ENCODE measurements around the gene POMC. TPM values are rescaled to one million over a fixed set of nuclear protein-coding genes. Genes with fewer than 3 reads are reported as not detected.
A peak's percentile ranks its signal among the peaks of the same experiment; 100 is the strongest.
"Not testable (repeated sequence)": the region's sequence is repeated elsewhere in the genome, so short reads cannot be mapped to it uniquely, and the experiment has no call there.

The POMC gene
- total RNA-seq, 3 donors from 2014 or later = 0.29 to 1.8 (median 0.31) TPM

DNA sequence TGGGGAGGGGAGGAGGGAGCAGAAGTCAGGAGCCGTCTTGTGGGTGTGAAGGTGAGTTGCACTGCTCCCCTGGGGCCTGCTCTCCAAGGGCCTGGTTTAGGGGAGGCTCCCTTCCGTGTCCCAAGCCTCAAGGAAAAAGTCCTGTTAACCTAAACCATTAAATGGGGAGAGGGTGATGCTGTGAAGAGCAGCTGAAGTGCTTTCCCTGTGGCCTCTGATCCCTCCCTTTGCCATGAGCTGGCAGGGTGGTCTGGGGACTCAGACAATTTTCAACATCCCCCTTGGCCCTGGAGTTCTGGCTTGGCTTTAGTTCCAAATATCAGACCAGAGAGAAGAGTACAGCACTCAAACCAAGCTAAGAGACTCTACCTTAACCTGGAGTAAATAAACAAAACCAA lies 692 bp upstream of the POMC start:
- Histone ChIP-seq H3K4me1 (ENCODE audit: low read depth) (peaks cover 9% of the 10 kb centered on the region), H3K36me3 (ENCODE audit: low read depth) (no peaks in the 10 kb centered on the region), H3K4me3 (no peak overlapping the region), H3K9me3 (no peaks in the 10 kb centered on the region)
- intact Hi-C loops (cut with DNase I, micrococcal nuclease) = no loop called here
- TF ChIP-seq, protein P1, sequence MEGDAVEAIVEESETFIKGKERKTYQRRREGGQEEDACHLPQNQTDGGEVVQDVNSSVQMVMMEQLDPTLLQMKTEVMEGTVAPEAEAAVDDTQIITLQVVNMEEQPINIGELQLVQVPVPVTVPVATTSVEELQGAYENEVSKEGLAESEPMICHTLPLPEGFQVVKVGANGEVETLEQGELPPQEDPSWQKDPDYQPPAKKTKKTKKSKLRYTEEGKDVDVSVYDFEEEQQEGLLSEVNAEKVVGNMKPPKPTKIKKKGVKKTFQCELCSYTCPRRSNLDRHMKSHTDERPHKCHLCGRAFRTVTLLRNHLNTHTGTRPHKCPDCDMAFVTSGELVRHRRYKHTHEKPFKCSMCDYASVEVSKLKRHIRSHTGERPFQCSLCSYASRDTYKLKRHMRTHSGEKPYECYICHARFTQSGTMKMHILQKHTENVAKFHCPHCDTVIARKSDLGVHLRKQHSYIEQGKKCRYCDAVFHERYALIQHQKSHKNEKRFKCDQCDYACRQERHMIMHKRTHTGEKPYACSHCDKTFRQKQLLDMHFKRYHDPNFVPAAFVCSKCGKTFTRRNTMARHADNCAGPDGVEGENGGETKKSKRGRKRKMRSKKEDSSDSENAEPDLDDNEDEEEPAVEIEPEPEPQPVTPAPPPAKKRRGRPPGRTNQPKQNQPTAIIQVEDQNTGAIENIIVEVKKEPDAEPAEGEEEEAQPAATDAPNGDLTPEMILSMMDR (IDR thresholded peaks at IDR 0.05) = no peak
- DNase-seq (no peak), ATAC-seq (no peak)

DNA sequence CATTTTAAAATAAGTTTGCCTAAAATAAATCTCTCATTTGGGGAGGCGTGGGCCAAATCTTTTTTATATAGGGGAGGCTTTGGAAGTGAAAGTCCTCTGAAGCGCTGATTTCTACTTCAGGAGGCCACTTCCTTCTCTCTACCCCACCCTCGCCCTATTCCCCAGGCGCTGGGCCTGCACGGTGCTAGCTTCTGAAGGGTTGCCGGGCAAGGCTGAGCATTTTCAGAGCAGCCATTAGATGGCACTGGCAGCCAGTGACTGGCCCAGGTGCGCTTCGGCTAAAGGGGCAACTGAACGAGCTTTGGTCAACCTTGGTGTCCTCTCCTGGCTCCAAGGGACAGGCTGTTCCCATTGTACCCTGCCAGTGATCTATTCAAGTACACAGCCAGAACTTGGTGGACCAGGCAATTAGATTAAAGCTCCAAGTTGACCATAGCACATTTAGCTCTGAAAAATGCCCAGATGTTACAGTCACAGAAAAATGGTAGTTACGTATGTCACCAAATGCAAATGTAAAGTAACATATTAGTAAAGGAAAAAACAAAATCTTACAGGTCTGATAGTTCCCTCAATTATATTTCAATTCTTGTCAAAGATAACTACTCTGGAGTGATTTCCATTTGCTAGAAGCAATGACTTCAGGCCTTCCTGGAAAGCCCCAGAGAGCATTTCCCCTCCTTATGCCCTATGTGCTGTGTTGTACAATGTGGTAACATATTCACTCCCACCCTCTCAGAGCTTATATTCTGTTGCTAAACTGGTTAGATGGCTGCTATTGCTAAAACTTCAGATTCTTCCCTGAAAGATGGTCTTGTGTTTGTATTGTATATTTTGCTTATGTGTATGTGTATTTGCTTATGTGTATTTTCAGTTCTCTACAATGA lies 2.1 kb downstream of the POMC start:
- Histone ChIP-seq H3K4me3 (no peak overlapping the region), H3K9me3 (no peaks in the 10 kb centered on the region), H3K4me1 (ENCODE audit: low read depth) (peaks cover 9% of the 10 kb centered on the region), H3K36me3 (ENCODE audit: low read depth) (no peaks in the 10 kb centered on the region)
- DNase-seq = peak; percentile 67 to 75 (median 69)
- TF ChIP-seq, protein P1 (IDR thresholded peaks at IDR 0.05) = no peak
- intact Hi-C loops (cut with DNase I, micrococcal nuclease) = no loop called here
- peak; percentile 87 for ATAC-seq

DNA sequence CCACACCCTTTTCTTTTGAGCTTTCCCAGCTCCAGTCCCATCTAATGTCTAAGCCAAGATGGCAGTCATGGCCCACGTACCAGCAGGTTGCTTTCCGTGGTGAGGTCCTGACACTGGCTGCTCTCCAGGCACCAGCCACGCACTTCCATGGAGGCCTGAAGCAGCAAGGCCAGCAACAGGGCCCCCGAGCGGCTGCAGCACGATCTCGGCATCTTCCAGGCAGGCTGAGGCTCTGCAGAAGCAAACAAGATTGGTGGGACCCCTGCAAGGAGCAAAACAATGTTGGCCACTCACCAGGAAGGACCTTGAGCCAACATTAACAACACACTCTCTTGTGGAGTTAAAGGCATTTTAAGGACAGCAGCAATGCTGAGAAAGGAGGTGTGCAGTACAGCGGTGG lies 3.8 kb downstream of the POMC start:
- TF ChIP-seq, protein P1 (IDR thresholded peaks at IDR 0.05) = no peak
- intact Hi-C loops (cut with DNase I, micrococcal nuclease) = no loop called here
- Histone ChIP-seq H3K4me3 (no peak overlapping the region), H3K36me3 (ENCODE audit: low read depth) (no peaks in the 10 kb centered on the region), H3K9me3 (no peaks in the 10 kb centered on the region), H3K4me1 (ENCODE audit: low read depth) (peaks cover 9% of the 10 kb centered on the region)
- peak in 1 of 3 donors; percentile 34 for DNase-seq
- no peak for ATAC-seq

DNA sequence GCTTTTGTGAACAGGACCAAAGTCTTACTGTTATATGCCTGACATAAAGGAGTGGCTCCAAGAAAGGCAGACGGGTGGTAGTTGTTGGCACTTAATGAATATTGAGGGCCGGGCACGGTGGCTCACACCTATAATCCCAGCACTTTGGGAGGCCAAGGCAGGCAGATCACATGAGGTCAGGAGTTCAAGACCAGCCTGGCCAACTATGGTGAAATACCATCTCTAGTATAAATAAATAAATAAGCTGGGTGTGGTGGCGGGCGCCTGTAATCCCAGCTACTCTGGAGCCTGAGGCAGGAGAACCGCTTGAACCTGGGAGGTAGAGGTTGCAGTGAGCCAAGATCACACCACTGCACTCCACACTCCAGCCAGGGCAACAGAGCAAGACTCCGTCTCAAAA lies 6.3 kb downstream of the POMC start:
- intact Hi-C loops (cut with DNase I, micrococcal nuclease); H3K9me3 ChIP-seq; H3K36me3 ChIP-seq (ENCODE audit: low read depth); H3K4me3 ChIP-seq; ATAC-seq; H3K4me1 ChIP-seq (ENCODE audit: low read depth); DNase-seq: not testable (repeated sequence)

DNA sequence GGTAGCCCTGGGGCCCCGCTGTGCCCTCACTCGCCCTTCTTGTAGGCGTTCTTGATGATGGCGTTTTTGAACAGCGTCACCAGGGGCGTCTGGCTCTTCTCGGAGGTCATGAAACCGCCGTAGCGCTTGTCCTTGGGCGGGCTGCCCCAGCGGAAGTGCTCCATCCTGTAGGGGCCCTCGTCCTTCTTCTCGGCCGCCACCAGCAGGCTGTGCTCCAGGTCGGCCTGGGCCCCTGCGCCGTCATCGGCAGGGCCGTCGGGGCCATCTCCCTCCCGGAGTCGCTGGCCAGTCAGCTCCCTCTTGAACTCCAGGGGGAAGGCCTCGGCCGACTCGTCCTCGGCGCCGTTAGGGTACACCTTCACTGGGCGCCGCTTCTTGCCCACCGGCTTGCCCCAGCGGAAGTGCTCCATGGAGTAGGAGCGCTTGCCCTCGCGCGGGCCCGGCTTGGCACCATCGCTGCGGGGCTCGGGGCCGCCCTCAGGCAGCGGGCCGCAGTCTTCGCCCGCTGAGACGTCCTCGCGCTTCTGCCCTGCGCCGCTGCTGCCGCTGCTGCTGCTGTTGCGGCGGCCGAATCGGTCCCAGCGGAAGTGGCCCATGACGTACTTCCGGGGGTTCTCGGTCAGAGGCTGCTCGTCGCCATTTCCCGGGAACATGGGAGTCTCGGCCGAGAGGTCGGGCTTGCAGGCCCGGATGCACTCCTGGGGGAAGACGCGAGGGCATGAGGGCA lies 7.2 kb downstream of the POMC start:
- ATAC-seq (peak; percentile 55), DNase-seq (peak; percentile 57 to 79 (median 59))
- intact Hi-C loops (cut with DNase I, micrococcal nuclease) = no loop called here
- Histone ChIP-seq H3K9me3 (no peaks in the 10 kb centered on the region), H3K4me1 (ENCODE audit: low read depth) (no peaks in the 10 kb centered on the region), H3K4me3 (no peak overlapping the region), H3K36me3 (ENCODE audit: low read depth) (no peaks in the 10 kb centered on the region)
- TF ChIP-seq, protein P1 (IDR thresholded peaks at IDR 0.05) = no peak

DNA sequence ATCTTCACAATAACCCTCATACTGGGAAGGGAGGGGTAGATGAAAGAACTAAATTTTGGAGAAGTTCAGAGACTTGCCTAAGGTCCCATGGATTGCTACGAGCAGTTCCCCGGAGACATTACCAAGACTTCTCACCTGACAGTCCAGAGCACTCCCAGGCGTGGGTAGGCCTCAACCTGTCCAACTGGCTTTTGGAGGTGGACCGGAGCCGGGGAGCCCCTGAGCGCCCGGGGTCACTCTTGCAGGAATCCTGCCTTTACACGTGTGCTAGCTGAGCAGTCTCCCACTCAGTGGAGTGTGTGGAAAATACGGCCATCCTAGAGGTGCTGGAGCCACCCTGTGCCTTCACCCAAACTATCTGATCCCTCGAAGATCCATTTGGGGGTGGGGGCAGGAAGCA lies 8.0 kb downstream of the POMC start:
- ATAC-seq = no peak
- intact Hi-C loops (cut with DNase I, micrococcal nuclease) = no loop called here
- DNase-seq = no peak
- no peaks in the 10 kb centered on the region for H3K4me1 ChIP-seq (ENCODE audit: low read depth)
- H3K4me3 ChIP-seq = no peak overlapping the region
- no peaks in the 10 kb centered on the region for H3K36me3 ChIP-seq (ENCODE audit: low read depth)
- H3K9me3 ChIP-seq = no peaks in the 10 kb centered on the region
- TF ChIP-seq, protein P1 (IDR thresholded peaks at IDR 0.05) = no peak
